SK-N-SH treated with all-trans-retinoic acid at 6 μM for 48 hours (cell line): Measurements from ENCODE around the gene DR1.

ENCODE experiments used
- ATAC-seq: fragments of 200-7000 bp; cut with Tn5 transposase; 3 replicates; pipeline ENCODE4 v1.9.1; 2020; ENCODE audit warnings: mild to moderate bottlenecking, moderate library complexity
- ARNTL ChIP-seq: fragments of 450-650 bp; formaldehyde crosslinking; IDR thresholded peaks from 2 replicates; pipeline ENCODE4 v1.5.0; 2020; ENCODE audit warnings: low read depth, mild to moderate bottlenecking, moderate library complexity, borderline replicate concordance
- ESRRG ChIP-seq: fragments of 250-450 bp; sonication (Bioruptor Pico); IDR thresholded peaks from 2 replicates; pipeline ENCODE4 v1.6.1; 2021; ENCODE audit warnings: mild to moderate bottlenecking
- ISL1 ChIP-seq: fragments of 250-450 bp; sonication (Bioruptor Pico); IDR thresholded peaks from 2 replicates; pipeline ENCODE4 v2.1.2; 2022; ENCODE audit warnings: mild to moderate bottlenecking, moderate library complexity
- PPARA ChIP-seq: fragments of 250-450 bp; sonication (Bioruptor Pico); IDR thresholded peaks from 2 replicates; pipeline ENCODE4 v1.5.0; 2020; ENCODE audit warnings: mild to moderate bottlenecking, borderline replicate concordance
- RARB ChIP-seq: fragments of 250-450 bp; sonication (Bioruptor Pico); IDR thresholded peaks from 2 replicates; pipeline ENCODE4 v1.8.0; 2021; ENCODE audit warnings: mild to moderate bottlenecking, moderate library complexity
- SNAI2 ChIP-seq: fragments of 250-450 bp; sonication (Bioruptor Pico); IDR thresholded peaks from 2 replicates; pipeline ENCODE4 v1.5.0; 2020; ENCODE audit warnings: mild to moderate bottlenecking, moderate library complexity
- TCF4 ChIP-seq: fragments of 250-450 bp; sonication (Bioruptor Pico); IDR thresholded peaks from 2 replicates; pipeline ENCODE4 v1.8.0; 2021; ENCODE audit warnings: mild to moderate bottlenecking, moderate library complexity, borderline replicate concordance
- TOX ChIP-seq: fragments of 250-450 bp; sonication (Bioruptor Pico); IDR thresholded peaks from 2 replicates; pipeline ENCODE4 v1.8.0; 2021; ENCODE audit warnings: mild to moderate bottlenecking, moderate library complexity, borderline replicate concordance
- ZC3H10 ChIP-seq: fragments of 250-450 bp; sonication (Bioruptor Pico); IDR thresholded peaks from 2 replicates; pipeline ENCODE4 v1.5.1; 2021; ENCODE audit warnings: mild to moderate bottlenecking, moderate library complexity
- ZFP30 ChIP-seq: fragments of 450-650 bp; formaldehyde crosslinking; IDR thresholded peaks from 2 replicates; pipeline ENCODE4 v1.5.0; 2022; ENCODE audit warnings: mild to moderate bottlenecking, moderate library complexity
- ZNF565 ChIP-seq: fragments of 450-650 bp; formaldehyde crosslinking; conservative IDR thresholded peaks from 2 replicates; pipeline ENCODE4 v1.5.0; 2020; ENCODE audit warnings: low read depth, mild to moderate bottlenecking, moderate library complexity
- ZNF70 ChIP-seq: fragments of 450-650 bp; formaldehyde crosslinking; IDR thresholded peaks from 2 replicates; pipeline ENCODE4 v1.5.0; 2020; ENCODE audit warnings: mild to moderate bottlenecking, moderate library complexity
- TF ChIP-seq, protein P1 (sequence below): fragments of 250-450 bp; sonication (Bioruptor Pico); IDR thresholded peaks from 2 replicates; pipeline ENCODE4 v1.8.0; 2021; ENCODE audit warnings: low read depth, mild to moderate bottlenecking, moderate library complexity, borderline replicate concordance
- TF ChIP-seq, protein P2 (sequence below): fragments of 250-450 bp; sonication (Bioruptor Pico); IDR thresholded peaks from 2 replicates; pipeline ENCODE4 v1.5.0; 2020; ENCODE audit warnings: mild to moderate bottlenecking, moderate library complexity
- TF ChIP-seq, protein P3 (sequence below): fragments of 250-450 bp; sonication (Bioruptor Pico); IDR thresholded peaks from 2 replicates; pipeline ENCODE4 v1.5.1; 2021; ENCODE audit warnings: mild to moderate bottlenecking, moderate library complexity
- TF ChIP-seq, protein P4 (sequence below): fragments of 250-450 bp; sonication (Bioruptor Pico); IDR thresholded peaks from 2 replicates; pipeline ENCODE4 v1.8.0; 2020; ENCODE audit warnings: mild to moderate bottlenecking, moderate library complexity, borderline replicate concordance

Gene DR1

DNA sequence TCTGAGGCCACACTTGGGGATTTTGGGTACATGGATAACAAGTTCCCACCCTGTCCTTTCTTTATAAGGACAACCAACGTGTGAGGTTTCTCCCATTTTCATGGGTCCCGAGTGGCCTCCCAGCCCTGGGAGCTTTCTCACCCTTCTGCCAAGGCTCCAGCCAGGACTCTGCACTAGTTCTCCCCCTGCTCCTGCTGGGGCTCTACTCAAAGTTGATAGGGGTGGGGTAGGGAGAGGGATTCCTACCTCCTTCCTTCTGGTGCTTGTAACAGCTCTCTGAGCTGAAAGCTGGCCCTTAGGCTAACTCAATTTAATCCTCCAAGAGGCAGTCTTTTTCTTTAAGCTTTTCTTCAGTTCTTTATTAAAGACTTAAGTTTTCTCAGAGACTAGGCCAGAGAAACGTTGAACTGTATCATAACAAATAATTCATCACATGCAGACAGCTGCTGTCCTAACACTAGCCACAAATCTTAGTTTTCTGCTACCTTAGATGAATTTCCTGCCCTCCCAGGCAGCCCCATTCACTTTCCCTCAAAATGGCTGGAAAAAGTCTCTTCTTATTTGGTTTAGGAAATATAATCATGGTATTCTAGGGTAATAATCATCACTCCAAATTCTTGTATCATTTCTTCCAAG is 22.4 kb upstream of the DR1 start:
- no peak for TF ChIP-seq PPARA (CRISPR knock-in tag)
- TF ChIP-seq, protein P1, sequence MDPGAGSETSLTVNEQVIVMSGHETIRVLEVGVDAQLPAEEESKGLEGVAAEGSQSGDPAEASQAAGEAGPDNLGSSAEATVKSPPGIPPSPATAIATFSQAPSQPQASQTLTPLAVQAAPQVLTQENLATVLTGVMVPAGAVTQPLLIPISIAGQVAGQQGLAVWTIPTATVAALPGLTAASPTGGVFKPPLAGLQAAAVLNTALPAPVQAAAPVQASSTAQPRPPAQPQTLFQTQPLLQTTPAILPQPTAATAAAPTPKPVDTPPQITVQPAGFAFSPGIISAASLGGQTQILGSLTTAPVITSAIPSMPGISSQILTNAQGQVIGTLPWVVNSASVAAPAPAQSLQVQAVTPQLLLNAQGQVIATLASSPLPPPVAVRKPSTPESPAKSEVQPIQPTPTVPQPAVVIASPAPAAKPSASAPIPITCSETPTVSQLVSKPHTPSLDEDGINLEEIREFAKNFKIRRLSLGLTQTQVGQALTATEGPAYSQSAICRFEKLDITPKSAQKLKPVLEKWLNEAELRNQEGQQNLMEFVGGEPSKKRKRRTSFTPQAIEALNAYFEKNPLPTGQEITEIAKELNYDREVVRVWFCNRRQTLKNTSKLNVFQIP (CRISPR knock-in tag), result no peak
- TF ChIP-seq ESRRG (CRISPR knock-in tag), result no peak
- TF ChIP-seq ZFP30 (CRISPR knock-in tag), result no peak
- no peak for TF ChIP-seq ISL1
- no peak for TF ChIP-seq ZNF70 (CRISPR knock-in tag)
- TF ChIP-seq, protein P2, sequence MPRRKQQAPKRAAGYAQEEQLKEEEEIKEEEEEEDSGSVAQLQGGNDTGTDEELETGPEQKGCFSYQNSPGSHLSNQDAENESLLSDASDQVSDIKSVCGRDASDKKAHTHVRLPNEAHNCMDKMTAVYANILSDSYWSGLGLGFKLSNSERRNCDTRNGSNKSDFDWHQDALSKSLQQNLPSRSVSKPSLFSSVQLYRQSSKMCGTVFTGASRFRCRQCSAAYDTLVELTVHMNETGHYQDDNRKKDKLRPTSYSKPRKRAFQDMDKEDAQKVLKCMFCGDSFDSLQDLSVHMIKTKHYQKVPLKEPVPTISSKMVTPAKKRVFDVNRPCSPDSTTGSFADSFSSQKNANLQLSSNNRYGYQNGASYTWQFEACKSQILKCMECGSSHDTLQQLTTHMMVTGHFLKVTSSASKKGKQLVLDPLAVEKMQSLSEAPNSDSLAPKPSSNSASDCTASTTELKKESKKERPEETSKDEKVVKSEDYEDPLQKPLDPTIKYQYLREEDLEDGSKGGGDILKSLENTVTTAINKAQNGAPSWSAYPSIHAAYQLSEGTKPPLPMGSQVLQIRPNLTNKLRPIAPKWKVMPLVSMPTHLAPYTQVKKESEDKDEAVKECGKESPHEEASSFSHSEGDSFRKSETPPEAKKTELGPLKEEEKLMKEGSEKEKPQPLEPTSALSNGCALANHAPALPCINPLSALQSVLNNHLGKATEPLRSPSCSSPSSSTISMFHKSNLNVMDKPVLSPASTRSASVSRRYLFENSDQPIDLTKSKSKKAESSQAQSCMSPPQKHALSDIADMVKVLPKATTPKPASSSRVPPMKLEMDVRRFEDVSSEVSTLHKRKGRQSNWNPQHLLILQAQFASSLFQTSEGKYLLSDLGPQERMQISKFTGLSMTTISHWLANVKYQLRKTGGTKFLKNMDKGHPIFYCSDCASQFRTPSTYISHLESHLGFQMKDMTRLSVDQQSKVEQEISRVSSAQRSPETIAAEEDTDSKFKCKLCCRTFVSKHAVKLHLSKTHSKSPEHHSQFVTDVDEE, result no peak
- TF ChIP-seq TOX (CRISPR knock-in tag), result no peak
- TF ChIP-seq SNAI2, result no peak
- no peak for TF ChIP-seq ZNF565
- no peak for TF ChIP-seq TCF4 (CRISPR knock-in tag)
- no peak for TF ChIP-seq ZC3H10
- TF ChIP-seq, protein P3, sequence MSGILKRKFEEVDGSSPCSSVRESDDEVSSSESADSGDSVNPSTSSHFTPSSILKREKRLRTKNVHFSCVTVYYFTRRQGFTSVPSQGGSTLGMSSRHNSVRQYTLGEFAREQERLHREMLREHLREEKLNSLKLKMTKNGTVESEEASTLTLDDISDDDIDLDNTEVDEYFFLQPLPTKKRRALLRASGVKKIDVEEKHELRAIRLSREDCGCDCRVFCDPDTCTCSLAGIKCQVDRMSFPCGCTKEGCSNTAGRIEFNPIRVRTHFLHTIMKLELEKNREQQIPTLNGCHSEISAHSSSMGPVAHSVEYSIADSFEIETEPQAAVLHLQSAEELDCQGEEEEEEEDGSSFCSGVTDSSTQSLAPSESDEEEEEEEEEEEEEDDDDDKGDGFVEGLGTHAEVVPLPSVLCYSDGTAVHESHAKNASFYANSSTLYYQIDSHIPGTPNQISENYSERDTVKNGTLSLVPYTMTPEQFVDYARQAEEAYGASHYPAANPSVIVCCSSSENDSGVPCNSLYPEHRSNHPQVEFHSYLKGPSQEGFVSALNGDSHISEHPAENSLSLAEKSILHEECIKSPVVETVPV (CRISPR knock-in tag), result no peak
- ATAC-seq, result no peak

DNA sequence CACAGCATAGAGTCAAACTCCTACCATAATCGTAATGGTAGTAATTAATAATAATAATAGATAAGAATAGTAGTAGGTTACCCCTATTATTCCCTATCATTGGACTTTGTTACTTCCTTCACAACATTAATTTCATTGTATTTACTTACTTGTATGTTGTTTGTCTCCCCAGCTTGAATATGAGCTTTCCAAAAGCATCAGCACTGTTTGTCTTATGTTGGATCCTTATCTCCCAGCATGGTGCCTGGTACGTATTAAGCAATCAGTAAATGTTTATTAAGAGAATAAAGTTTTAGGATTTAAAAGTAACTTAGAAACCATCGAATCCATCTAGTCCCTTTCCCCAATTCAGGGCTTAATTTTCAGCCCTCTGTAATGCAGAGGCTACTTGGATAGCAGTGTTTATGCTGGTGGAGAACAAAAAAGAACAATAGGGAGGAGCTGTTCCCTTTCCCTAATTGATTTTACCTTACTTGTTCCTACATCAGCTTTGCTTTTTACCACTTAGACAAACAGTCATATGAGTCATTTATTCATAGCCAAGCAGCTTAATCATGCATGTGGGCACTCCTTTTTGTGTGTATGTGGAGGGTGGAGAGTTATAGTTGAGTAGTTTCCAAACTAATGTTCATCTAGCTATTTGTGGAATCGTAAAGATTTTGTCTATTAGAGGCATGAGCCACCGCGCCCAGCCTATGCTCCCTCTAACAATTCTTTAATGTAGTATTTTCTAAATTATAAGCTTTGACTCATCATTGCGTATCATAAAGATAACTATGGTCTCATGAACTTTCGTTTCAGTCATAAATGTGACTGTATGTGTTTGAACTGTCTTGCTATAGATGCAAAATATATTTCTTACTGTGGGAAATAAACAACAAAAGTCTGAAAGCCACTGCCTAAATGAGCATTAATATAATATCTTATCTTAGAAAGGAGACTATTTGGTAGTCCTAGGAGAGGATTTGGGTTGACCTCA is 20.9 kb upstream of the DR1 start:
- ATAC-seq, result peak; percentile 71; the same call in 2 of the 3 replicates
- TF ChIP-seq RARB (CRISPR knock-in tag) (no peak), TCF4 (CRISPR knock-in tag) (no peak), ZNF70 (CRISPR knock-in tag) (no peak), PPARA (CRISPR knock-in tag) (no peak), SNAI2 (no peak), TOX (CRISPR knock-in tag) (no peak)
- TF ChIP-seq, protein P4, sequence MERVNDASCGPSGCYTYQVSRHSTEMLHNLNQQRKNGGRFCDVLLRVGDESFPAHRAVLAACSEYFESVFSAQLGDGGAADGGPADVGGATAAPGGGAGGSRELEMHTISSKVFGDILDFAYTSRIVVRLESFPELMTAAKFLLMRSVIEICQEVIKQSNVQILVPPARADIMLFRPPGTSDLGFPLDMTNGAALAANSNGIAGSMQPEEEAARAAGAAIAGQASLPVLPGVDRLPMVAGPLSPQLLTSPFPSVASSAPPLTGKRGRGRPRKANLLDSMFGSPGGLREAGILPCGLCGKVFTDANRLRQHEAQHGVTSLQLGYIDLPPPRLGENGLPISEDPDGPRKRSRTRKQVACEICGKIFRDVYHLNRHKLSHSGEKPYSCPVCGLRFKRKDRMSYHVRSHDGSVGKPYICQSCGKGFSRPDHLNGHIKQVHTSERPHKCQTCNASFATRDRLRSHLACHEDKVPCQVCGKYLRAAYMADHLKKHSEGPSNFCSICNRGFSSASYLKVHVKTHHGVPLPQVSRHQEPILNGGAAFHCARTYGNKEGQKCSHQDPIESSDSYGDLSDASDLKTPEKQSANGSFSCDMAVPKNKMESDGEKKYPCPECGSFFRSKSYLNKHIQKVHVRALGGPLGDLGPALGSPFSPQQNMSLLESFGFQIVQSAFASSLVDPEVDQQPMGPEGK (CRISPR knock-in tag), result no peak
- TF ChIP-seq, protein P3 (CRISPR knock-in tag), result no peak

DNA sequence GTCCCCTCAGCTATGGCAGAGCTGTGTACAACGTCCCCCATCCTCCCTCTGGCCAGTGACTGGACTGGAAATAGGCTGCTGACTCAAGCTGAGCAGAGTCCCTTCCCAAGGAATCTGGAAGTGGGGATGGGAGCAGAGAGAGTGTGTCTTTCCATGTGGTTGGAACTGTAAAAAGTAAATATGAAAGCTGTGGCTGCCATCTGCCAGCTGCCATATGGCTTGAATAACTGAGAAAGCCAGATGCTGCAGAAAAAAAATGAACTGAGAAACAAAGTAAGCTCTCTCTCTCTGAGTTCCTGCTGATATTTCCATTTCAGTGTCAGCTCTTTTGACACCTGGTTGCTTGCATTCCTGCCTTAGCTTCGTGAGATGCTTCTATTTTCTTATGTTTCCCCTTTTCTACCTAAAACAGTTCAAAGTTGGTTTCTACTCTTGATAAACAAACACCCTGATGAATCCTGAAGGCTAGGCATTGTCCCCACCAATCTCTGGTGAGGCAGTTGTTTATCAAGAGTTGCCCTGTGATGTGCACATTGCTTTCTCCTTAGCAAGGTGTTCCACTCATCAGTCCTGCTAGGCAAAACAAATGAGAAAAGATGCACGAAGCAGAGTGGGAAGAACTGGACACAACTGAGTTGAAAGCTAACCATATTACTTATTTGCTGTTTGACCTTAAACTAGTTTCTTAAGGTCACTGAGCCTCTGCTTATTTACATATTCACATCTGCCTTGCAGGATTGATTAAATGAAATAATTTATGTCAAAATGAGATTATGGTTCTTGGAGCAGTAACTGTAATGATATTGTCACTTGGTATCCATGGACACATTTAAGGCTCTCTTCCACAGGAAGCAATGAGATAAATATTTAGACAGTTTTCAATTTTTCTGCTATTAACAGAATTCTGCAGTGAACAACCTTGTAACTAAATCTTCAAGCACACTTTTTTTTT is 16.6 kb upstream of the DR1 start:
- ATAC-seq, result peak; percentile 29
- TF ChIP-seq TCF4 (CRISPR knock-in tag) (peak; percentile 34; the same call in 1 of the 2 replicates), ARNTL (no peak)
- TF ChIP-seq, all 23 proteins: peak for 1
